Dermis blood vessel endothelial cell (primary cell): ENCODE data around the gene GSX2. TPM values are rescaled to one million over a fixed set of nuclear protein-coding genes. Genes with fewer than 3 reads are reported as not detected.

Experiments
- DNase-seq: peaks from one replicate; pipeline ENCODE4 v3.0.0; 2010
- total RNA-seq: library from RNA; depleted of rRNA; stranded (reverse); fragments of >200 nt; gene quantifications from 2 replicates; pipeline ENCODE4 v1.2.3, GENCODE V29; 2014

GSX2 gene
- total RNA-seq, 1 donor from 2014 or later: not detected

DNA sequence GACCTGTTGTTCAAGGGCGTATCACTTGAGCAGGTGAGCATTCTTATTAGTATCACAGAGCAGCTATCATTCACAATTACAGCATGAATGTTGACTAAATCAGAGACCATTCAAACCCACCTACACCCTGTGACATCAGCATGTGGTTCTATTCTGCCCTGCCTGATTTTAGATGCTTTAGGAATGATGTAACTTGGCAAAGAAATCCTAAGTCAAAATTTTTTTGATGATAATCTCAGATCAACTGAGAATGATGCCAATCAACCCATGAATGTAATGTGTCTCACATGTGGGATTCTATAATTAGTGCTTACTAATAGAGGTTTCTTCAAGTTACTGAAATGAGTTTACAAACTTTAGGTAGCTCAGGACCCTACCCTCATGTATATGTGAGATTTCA lies 22.2 kb upstream of the GSX2 start:
- DNase-seq: no peak

DNA sequence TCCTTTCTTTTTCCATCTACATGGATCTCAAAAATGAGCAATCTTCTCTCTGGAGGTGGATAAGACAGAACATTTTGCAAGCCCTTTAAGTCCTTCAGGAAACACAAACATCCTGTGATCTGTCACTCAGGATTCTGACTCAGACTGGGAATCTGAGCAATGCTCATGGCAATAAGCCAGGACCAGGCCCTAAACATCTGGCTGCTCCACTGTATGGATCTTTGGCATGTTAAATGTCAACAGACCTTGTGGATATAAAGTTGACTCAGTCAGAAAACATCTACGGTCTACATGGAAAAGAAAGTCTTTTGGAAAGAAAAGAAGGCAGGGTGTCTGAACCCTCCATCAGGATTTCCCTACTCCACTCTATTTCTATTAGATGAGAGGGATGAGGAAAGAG lies 17.8 kb upstream of the GSX2 start:
- peak; percentile 95 for DNase-seq

DNA sequence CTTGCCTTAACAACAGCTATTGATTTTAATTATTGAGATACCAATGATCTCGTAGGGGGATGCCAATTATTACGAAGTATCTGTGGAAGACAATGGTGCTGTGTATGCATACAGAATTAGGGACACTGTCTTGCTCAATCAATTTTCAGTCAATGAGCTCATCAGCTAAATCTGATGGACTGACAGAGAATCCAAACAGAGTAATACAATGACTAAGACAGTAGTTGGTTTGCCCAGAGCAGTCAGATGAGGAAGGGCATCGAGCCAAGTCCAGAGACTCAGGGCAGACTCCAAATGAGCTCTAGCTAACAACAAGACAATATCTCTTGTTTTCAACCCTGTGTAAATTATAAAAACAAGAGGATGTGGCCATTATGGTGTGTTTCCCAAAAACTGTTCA lies 14.7 kb upstream of the GSX2 start:
- DNase-seq: peak; percentile 90

DNA sequence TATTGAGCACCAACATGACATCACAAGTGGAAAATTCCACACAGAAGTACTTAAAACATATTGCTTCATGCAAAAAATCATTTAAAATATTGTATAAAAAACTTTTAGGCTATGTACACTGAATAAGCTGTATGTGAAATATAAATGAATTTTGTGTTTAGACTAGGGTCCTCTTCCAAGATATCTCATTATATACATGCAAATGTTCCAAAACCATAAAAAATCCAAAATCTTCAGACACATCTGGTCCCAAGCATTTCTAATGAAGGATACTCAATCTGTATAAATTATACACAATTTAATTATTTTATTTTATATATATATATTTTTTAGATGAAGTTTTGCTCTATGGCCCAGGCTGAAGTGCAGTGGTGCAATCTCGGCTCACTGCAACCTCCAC lies 10.1 kb upstream of the GSX2 start:
- DNase-seq: no peak

DNA sequence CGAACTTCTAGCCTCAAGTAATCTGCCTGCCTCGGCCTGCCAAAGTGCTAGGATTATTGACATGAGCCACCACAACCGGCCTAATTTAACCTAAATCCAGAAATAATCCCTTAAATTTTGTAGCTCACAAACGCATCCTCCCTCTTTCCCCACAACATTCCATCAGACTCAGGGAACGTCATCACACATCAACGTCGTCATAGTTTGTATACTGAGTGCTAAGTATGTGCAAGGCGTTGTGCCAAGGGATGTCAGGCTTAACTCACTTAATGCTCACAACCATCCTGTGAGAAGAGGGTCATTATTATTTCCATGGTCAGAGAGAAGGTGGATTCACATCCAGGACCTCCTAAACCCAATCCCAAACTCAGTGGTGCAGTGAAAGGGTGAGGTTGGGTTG lies 9.6 kb upstream of the GSX2 start:
- no peak for DNase-seq

DNA sequence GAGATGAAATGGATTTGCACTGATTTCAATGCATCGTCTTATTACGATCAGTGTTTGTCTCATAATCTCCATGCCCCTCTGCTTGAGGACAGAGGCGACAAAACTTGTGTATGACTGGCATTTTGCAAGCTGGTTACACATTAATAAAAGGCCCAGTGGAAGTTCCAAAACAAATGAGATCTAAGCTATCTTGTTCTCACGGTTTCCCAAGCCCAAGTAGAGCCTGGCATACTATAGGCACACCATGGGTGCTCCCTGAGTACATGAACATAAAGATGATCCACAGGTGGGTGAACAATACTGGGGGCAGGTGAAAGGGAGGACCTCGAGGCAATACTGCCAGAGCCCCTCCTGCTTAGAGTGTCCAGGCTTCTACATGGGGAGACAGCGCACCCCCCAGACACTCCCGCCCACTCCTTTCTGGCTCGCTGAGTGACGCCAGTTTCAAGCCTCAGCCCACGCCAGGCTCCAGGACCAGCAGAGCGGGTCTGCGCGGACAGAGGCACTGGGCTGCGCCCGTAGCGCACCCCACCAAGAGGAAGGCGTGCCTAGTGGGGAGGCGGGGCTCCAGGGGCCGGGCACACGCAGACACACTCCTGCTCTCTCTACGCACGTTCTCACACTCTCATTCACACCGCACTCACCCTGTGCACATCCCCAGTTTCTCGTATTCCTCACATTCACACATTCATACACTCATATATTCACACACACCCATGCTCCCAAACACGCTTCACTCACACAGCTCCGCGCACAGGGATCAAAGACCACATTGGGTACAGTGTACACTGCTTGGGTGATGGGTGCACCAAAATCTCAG lies 8.9 kb upstream of the GSX2 start:
- DNase-seq: peak; percentile 50

DNA sequence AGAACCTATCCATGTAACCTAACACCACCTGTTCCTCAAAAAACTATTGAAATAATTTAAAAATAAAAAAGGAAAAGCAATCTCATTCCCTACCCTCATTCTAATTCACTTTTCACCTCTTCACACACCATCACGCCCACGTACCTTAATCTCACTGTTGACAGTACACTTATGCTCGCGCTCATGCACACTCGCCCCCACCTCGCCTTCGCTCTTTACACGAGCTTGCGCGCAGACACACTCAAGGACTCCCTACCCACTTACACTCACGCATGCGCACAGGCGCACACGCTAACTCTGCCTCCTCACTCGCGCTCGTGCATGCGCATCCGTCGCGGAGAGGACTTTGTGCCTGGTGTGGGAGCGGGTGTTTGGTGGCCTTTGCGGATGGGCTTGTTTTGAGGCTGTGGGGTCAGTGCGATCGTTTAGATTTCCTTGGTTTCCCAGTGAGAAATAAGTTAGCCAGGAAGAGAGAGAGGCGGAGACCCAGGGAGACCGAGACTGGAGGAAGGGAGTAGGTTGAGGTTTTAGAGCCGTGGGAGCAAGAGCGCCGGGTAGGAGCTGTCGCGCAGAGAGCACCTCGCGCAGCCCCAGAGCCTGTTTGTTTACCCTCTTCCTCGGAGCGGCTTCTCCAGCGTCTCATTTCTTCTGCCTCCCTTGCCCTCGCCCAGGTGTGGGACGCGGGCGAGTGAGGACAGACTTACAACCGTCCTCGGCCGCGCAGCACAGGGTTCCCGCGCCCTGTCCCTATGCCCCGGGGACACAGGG lies 8.1 kb upstream of the GSX2 start:
- peak; percentile 79 for DNase-seq

DNA sequence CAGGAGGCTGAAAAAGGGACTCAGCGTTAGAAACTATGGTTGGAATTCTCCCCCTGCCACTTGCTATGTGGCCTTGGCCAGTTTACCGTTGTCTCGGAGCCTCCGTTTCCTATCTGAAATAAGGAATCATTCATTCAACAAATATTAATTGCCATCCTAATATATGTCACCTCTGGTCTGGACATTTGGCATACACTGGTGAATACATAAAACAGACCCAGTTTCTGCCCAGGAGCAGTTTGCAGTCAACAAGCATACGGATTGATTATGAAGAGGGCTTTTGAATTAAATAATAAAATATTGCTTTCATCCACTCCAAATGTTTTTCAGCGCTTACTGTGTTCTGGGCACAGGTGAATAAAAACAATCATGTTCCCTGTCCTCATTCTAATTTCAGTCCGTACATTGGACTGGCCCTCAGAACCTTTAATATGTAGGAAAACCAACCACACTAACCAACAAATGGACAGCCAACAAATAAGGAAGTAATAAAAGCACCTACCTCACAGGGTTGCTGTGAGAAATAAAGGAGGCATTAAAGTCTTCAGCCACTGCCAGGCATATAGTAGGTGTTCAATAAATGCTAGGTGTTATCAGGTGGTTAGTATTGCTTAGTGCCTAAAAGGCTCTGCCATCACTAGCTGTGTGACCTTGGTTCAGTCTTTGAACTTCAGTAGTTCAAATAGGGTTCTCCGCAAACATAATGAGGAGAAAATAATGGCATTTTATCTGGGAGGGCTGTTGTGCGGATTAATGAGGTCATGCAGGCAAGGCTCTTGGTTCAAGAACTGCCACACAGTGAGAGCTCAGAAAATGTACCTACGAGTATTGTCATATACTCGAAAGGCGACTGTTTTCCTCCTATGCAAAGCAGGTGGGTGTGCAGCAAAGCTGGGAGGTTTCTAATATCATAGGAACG lies 7.3 kb upstream of the GSX2 start:
- no peak for DNase-seq

DNA sequence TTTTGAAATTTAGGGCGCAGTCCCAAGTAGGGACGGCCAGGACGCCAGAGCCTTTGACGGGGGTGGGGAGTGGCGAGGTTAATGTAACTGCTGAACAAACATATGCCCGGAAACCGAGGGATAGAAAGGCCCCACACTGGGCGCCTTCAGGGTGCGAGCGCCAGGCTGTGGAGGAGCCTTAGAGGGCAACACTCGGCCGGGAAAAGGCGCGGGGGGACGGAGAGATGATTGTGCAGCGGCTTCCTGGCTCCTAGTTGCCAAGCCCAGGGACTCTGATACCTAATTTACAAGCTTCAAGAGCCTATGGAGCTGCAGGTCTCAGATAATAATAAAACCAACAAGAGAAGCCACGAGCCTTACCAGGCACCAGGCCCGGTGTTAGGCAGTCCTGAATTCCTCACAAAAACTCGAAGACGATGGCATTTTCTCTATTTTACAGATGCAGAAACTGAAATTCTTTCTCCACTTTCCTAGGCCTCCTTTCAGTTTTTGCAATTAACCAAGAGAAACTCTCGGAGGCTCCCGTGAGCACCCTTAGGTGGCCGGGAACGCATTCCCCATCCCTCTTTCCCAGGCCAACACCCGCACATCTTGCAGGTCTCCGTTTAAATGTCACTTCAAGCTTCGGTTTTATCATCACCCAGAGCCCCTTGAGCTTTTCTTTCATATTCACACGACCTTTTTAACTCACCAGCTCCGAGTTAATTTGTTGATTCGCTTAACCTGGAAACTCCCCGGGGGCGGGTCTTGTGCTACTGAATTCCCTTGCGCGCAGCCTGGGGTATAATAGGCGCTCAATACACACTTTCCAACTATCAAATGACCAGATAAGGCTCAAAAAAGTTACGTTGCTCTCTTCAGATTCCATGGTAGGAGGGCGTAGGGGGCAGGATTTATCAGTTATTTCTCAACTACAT lies 6.4 kb upstream of the GSX2 start:
- no peak for DNase-seq

DNA sequence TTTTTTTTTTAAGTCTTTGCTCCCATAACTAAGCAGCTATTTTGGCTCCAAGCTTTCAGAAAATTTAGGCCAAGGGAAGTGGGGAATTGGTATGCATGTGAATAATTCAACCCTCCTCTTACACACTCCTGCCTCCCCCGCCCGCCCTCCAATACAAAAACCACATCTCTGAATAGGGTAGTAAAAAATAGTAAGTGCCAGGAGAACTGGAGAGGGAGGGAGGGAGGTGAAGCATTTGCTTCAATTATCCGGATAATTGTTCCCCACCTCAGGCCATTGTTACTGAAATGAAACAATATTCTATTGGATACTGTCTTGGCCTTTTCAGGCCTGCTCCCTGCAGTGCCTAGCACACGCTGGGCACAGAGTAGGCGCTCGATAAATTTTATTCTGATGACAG lies 5.5 kb upstream of the GSX2 start:
- no peak for DNase-seq

DNA sequence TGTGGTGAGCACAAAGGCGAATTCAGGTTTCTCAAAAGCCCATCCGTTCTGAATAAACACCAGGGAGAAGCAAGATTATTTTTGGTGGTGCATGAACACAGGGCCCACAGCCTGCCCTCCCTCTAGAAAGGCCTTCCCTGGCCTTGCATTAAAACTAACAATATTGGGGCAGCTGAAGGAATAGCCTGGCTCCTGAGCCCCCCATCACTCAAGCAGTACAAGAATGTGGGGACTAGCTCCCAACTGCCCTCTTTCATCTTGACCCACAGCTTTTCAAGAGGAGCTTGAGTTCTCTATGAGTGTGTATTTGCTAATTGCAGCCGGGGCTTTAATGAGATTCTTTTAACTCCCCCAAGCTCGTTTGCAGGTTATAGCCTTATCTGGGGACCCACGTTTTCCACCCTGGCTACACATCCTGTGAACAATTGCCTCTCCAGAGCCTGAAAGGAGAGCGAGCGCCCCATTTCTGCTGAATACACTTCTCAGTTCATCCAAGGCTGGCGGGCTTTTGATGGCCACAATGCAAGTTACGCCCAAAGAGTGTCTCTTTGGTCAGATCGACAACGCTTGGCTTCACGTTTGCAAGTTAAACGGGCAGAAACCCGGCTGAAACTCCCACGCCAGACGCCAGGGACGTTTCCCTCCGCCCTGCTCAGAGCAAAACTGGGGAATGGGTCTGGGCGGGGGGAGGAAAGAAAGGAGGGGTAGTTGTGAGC lies 4.7 kb upstream of the GSX2 start:
- no peak for DNase-seq

DNA sequence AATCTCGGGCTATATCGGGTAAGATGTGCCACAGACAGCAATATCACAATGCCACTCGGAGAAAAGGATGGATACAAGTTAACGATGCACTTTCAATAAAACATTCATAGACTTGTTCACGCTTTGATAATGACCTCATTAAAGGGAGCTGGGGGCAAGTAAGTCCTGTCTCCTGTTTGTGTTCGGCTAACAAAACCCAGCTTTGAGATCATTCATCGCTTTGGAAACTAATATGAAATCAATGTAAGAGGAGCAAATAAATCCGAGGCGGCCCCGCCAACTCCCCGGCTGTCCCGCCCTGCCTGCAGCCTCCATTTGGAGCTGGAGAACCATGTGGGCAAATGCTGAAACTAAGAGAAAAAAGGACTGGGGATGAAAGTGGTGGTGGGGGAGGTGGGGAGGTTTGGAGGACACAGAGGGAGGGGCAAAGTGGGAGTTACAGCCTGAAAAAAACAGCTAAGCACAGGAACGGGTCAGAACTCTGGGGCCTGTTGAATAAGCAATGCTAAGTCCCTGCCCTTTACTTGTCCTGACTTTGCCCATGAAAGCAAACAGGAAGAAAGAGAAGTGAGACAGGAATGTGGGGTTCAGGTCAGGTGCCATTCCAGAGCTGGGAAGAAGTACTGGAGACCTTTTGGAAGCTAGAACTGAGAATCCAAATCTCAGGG lies 3.5 kb upstream of the GSX2 start:
- no peak for DNase-seq

DNA sequence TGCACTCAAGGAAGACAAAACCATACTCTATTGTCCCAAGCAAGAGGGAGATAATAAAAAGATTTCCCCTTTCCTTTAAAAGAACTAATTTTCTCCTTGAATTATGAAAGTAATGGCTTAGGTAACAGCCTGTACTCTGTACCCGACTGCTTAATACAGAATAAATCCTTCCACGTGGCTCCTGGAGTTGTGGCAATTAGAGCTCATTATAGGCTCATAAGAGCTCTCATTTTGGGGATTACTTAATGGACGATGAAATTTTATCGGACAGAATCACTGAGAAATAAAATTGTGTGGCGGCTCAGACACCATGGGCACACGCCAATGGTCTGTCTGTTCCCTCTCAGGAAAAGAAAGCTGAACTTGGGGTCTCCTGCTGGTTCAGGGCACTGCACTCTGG lies 2.8 kb upstream of the GSX2 start:
- no peak for DNase-seq

DNA sequence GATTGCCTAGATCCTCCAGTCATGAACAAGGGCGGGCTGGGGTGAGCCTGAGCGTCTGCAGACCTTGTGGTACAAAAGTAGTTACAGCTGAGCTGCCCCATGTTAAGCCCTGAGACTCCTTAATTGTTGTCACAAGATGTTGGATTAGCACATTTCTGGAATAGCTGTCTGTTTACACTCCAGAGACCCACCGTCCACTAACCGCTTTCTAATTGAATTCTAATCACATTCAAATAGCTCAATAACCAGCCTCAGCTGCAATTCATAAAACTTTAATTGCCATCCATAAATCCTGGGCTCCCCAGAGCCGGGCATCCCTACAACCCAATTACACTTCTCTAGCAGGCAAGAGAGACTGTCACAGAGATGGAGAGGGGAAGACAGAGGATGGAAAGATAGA lies 1.6 kb upstream of the GSX2 start:
- no peak for DNase-seq

DNA sequence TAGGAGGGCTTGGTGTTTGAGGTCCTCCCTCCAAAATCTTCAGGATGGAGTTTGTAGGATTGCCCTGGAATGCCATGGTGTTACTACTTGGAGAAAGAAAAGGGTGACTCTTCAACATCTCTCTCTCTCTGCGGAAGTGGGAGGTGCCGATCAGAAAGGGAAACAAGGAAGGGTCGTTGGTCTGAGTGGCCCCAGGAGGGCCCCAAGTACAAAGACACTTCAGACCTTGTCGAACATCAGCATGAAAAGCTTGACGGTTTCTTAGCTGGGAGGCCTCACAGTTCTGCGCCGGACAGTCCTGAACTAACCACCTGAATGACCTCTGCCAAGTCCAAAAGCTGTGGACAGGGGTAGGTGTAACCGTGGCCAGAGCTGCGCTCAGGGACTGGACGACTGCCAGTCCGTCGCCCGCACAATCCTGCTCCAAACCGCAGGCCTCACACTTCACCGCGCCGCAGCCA lies 646 bp upstream of the GSX2 start:
- no peak for DNase-seq

DNA sequence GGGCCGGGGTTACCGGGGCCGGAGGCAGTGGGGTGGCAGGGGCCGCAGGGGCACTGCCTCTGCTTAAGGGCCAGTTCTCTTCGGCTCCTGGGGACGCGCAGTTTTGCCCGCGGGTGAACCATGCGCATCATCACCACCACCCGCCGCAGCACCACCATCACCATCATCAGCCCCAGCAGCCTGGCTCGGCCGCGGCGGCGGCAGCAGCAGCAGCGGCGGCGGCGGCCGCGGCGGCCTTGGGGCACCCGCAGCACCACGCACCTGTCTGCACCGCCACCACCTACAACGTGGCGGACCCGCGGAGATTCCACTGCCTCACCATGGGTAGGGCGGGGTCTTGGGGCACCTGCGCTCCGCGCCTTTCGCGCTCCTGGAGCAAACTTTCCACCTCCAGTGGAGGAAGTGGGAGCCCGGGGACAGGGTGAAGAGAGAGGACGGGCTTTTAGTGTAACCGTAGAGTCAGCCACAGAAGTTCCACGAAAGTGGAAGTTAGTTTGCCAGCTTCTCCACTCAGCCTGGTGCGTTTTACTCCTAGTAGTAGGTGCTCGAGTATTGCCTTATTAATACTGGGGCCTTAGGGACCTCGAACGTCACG lies 729 bp downstream of the GSX2 start:
- DNase-seq: peak; percentile 15

DNA sequence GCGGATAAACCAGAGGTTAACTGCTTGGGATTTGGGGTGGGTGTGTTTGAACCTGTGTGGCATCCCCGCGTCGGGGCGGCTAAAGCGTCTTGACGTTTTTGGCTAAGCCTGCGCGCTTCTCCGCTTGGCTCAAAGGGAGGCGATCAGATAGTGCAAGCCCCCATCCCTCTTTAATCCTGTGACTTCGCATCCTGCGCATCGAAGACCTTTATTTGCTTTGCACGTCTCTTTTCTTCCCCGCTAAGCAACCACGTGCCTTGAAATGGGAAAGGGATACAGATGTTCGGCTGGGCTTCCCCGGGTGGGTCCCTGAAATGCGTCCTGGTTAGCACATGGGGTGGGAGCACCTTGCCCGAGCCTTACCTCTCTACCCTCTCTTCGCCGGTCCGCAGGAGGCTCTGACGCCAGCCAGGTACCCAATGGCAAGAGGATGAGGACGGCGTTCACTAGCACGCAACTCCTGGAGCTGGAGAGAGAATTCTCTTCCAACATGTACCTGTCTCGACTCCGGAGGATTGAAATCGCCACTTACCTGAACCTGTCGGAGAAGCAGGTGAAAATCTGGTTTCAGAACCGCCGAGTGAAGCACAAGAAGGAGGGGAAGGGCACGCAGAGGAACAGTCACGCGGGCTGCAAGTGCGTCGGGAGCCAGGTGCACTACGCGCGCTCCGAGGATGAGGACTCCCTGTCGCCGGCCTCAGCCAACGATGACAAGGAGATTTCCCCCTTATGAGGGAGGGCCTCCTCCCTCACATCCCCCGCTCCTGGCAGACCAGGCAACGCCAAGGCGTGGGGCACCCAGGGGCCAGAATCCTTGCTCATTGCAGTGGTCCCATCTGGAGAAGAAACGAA lies 1.5 kb downstream of the GSX2 start:
- no peak for DNase-seq

DNA sequence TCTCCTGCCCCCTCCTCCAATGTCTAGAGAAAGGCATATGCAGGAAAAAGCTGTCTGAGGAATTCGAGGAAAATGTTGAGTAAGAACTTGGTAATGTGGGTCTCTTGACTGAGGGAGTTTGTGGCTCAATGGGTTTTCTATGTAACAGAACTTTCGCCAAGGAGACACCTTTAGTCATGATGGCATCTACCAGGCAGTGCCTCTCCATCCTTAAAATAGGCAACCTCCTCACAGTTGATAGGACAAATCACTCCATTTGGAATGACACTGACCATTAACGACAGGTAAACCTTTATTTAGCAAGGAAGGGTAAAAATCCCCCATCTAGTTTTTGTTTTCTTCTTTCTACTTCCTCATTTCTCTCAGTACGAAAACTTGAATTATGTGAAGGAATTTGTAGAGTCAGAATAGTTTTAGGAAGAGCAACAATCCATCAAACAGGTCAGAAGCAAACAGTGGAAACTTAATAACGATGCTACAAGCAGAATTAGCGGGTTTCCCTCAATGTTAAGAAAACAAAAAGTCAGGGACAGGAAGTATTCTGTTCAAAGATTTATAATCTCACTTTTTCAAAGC lies 2.7 kb downstream of the GSX2 start:
- no peak for DNase-seq

DNA sequence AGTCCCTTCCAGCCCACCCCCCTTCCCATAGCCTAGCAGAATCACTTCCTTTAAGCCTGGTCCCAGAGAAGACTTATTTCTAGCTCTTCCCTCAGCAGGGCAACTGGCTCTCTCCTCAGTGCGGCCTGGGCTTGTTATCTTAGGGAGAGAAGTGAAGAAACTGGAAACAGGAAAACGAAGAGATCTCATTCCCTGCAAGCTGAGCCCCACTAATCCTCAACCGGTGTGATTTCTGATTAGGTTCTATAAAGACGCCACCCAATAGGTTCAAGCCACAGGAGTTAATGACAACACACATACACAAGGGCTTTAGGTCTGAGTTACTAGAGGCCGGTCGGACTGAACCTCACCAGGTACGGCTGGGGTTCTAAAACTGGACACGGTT lies 3.2 kb downstream of the GSX2 start:
- DNase-seq: no peak
